Measurements from ENCODE around the gene ADARB2.
A peak's percentile ranks its signal among the peaks of the same experiment; 100 is the strongest.
"Not testable (repeated sequence)": the region's sequence is repeated elsewhere in the genome, so short reads cannot be mapped to it uniquely, and the experiment has no call there.

ADARB2 gene

GRCh38 chr10:1173091-1173490 is 564.2 kb downstream of the ADARB2 start:
- DNase-seq: no peak

DNA sequence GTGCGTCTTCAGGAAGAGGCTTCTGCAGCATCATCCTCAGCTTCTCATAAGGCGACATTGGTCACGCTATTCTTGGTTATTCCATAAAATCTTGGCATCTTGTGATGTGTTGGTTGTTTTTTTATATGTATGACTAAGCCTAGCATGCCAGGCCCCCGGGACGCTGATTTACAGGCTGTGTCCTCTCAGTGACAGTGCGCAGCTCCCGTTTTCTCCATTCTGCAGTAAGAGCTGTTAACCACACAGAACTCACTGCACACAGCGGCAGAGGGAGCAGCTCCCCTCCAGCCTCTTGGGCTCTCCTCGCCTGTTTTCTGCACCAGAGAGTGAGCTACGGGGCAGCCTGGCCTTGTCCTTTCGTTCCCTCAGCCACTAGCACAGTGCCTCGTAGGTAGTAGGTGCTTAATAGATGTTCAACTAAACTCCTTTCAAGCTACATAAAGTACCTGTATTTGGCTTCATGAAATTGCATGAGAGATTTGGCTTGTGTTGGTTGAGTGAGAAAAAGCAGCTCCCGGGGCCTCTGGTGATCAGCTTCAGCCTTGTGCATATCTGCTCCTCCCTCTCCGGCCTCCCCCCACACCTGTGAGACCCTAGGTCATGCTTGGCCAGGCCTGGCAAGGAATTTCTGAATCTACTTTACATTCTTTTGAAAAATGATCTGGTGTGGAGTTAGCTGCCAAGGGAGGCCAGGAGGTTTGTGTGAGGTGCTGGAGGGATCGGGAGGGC is 564.9 kb downstream of the ADARB2 start:
- DNase-seq: no peak

- DNase-seq: no peak
Measured at GRCh38 chr10:1171586-1171985, 565.7 kb downstream of the ADARB2 start.

DNA sequence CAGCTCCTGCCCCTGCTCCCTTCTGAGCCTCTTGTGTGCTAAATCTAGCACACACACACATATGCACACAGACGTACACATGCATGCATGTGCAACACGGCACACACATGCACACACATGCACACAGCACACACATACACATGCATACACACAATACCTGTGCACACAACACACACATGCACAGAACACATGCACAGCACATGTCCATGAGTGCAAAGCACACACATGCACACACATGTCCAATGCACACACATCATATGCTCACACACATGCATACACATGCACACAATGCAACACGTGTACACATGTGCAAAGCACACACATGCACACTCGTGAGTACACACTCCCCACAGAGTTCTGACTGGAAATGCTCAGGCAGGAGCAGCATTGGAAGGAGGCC is 566.1 kb downstream of the ADARB2 start:
- no peak for DNase-seq

DNA sequence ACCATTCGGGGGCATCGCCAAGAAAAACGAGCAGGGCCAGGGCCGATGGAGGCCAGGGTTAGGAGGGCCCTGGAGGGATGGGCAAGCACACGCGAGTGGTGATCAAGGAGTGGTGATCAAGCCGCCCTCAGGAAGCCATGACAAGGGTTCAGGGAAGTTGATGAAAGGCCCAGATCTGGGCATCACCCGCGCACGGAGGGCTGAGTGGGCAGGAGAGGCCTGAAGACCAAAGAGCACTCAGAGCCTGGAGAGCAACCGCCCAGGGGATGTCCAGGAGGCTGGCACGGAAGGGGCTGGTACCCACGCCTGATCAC is 566.5 kb downstream of the ADARB2 start:
- no peak for DNase-seq

DNA sequence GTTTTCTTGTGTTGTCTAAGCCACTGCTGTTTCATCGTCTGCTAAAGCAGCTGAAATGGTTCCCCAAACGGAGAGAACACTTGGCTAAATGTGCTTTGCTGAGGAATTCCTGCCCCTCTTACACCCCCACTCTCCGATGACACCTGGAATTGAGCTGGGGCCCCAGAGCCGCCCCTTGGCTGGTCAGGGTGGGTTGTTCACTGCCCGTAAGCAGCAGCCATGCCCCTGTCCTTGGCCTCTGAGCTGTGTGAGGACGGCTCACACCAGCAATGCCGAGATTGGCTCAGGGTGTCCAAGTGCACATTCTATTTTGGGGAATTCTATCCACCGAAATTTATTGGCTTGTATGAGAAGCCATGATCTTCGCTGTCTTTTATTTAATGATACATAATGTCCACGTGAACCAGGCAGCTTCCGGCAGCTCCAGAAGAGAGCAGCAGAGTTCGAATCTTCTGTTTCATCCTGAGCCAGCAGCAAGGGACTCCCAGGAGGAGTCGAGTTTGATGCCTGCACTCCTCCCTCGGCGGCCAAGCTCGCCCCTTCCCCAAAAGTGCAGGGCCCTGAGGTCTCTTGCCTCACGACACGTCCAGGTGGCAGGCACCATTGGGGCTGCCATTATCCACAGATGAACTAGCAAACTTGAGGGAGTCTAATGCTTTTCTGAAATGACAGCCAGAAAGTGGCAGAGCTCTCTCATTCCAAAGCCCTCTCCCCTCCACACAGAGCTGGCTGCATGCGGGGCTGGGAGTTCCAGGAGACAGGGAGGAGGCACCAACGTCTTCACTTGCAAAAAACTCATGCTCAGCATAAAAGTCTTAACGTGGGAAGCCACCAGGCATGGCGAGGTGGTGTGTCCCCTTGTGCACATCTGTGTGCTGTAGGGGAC is 567.1 kb downstream of the ADARB2 start:
- DNase-seq: no peak

GRCh38 chr10:1169186-1169885 is 568.0 kb downstream of the ADARB2 start:
- no peak for DNase-seq

DNA sequence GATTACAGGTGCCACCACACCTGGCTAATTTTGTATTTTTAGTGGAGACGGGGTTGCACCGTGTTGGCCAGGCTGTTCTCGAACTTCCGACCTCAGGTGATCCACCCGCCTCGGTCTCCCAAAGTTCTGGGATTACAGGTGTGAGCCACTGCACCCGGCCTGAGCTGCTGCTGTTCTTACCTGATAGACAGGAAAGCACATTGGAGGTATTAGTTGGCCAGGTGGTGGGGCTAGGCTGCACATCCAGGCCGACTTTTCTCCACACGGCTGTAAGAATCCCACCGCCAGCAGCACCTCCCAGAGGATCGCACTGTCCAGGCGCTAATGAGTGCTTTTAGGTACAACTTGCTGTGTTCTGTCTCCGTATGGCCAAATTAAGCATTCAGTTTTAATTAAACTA is 568.6 kb downstream of the ADARB2 start:
- DNase-seq: no peak

- DNase-seq: no peak
Measured at GRCh38 chr10:1166828-1167275, 570.5 kb downstream of the ADARB2 start.

DNA sequence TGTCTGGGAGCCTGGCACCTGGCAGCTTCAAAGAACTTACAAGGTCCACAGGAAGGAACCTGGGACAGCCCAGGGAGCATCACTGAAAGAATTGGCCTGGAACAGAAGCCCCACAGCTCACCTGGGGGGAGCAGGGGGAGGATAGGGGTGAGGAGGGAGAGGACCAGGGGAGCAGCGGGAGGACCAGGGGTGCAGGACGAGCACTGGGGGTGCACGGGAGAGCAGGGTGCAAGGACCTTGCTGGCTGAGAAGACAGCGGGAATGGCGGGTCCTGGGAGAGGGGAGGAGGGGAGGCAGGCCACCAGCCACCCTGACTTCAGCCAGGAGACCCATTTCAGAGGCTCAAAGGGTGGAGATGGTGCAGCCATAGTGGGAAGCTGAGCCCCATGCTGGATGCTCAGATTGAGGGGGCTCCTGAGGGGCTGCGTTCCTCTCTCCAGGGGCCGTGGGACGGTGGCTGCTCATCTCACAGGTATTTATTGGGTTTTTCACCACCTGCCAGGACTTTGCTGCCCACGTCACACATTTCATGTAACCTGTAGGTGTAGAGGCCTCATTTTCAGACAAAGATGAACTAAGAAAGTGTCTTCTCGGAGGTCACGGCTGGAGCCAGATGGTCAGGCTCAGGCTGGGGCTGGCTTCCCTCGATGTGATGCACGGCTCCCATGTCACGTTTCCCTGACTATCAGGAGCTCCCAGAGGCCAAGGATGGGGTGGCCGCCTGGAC is 571.1 kb downstream of the ADARB2 start:
- no peak for DNase-seq

GRCh38 chr10:1163831-1164230 is 573.5 kb downstream of the ADARB2 start:
- DNase-seq: no peak

DNA sequence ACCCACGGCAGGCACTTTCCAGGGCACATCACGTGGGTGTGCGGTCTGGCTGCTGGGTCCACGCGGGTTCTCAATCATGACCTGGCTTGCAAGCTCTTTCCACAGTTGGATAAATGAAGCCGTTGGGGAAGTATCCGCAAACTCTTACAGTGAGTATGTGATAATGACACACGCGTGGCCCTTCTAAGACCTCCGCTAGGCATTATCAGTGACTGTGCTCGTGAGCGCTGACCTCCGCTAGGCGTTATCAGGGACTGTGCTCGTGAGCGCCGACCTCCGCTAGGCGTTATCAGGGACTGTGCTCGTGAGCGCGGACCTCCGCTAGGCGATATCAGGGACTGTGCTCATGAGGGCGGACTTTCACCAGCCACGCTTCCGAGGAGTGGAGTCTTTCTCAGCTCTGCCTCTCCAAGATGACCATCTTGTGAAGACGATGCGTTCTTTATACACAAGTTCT is 574.1 kb downstream of the ADARB2 start:
- DNase-seq: no peak

DNA sequence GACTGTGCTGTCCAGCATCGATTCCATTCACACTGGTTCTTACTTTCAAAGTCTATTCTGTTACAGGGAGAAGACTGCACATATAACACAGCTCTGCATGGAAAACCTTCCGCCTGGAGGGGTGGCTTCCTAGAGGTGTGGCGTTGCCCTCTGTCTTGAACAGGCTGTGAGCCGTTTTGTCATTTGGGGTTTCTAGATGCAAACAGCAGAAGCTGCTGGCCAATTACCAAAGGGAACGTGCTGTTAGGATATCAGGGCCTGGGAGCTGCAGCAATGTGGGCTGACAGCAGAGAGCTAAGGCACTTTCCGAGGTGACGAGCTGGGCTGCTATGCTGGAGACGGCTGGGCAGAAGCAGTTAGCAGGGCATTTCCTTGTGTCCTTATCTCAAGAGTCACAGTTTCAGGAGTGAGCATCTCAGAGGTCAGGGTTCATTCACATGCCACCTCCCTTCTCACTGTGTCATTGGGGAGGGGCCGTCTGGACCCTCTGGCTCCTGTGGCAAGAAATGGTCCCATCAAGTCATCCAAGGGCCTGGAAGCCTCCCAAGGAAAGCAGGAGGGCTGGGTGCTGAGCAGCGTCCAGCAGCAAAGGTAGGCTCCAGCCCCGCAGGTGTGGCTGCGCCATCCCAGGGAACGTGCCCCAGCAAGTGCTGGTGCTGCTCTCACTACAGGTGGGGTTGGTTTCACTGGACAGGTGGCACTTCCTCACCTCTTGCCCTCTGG is 574.7 kb downstream of the ADARB2 start:
- DNase-seq: no peak

DNA sequence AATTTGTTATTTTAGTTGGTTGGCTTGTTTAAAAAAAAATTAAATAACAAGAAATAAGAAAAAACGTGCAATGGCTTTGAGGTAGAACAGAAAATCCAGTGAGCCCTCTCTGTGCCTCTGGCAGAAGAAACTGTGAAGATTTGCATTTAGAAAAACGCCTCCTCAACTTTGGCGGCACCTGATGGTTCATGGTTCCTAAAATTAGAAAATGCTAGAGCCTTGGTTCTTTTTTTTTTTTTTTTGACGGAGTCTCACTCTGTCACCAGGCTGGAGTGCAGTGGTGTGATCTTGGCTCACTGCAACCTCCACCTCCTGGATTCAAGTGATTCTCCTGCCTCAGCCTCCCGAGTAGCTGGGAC is 576.0 kb downstream of the ADARB2 start:
- DNase-seq: not testable (repeated sequence)

DNA sequence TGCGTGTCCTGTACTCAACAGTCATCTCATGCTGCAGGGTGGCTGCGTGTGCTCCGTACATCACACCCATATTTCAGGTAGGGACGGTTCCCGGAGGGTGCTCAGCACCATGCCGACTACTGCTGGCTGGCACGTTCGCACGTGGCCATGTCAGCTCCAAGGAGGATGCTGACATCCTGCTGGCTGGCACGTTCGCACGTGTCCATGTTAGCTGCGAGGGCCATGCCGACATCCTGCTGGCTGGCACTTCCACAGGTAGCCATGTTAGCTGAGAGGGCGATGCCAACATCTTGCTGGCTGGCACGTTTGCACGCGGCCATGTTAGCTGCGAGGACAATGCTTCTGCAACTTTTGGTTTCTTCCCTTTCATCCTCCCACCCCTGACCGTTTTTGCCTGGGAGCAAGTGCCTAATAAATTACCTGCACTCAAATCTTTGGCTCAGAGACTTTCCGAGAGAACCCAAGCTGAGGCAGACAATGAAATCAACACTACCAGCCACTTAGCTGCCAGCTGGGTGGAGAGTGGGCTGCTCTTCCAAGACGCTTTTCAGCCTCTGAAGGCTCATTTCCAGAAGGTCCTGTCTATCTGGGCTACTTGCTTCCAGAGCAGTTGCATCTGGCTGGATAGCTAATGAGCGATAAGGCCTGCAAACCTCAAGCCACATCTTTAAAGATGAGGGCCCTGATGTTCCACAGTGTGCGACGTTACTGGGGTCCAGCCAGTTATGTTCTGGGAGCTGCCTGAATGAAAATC is 576.6 kb downstream of the ADARB2 start:
- DNase-seq: no peak

DNA sequence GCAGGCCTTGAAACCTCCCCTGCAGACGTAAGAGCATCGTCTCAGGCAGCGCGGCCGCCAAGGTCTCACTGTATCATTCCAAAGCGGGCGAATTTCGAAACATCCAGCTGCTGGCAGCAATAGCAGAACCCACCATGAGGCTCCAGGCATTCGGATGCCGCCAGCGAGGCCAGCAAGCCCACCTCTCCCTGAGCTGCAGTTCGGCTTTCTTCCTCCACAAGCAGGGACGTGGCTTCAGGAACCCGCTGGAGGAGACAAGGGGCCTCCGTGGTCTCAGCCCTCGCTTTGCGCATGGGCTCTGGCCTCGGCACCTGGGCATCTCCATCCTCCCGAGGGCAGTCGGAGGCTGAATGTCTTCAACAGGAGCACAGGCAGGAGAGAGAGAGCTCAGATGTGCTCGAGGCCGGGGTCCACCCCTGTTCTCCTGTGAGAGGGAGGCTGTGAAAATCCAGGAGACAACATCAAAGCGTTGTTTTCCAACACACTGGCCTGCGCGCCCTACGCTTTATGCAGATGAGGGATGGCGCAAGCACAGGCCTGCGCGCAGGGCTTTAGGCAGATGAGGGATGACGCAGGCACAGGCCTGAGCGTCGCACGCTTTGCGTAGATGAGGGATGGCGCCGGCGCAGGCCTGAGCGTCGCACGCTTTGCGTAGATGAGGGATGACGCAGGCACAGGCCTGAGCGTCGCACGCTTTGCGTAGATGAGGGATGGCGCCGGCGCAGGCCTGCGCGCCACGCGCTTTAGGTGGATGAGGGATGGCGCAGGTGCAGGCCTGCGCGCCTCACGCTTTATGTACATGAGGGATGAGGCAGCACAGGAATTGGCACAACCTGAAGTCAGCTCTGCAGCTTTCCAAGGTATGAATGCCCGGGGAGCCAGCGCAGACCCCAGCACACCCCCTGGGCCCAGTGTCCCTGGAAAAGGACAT is 577.9 kb downstream of the ADARB2 start:
- peak in 1 of 2 experiments; percentile 6 for DNase-seq

GRCh38 chr10:1158536-1158935 is 578.8 kb downstream of the ADARB2 start:
- not testable (repeated sequence) for DNase-seq

DNA sequence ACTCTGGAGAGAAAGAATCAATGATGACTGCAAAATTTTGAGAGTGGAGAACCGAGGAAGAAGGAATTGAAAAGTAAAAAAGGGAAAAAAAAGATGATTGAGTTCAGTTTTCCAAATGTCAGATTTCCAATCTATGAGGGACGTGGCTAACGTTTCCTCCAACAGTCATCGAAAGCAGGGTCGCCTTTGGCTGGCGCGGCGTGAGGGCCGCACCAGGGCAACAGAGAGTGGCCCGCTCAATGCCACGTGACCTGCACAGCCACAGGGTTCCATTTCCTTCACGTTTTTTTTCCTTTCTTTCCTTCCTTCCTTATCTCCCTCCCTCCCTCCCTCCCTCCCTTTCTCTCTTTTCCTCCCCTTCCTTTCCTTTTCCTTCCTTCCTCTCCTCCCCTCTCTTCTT is 579.3 kb downstream of the ADARB2 start:
- DNase-seq: no peak

DNA sequence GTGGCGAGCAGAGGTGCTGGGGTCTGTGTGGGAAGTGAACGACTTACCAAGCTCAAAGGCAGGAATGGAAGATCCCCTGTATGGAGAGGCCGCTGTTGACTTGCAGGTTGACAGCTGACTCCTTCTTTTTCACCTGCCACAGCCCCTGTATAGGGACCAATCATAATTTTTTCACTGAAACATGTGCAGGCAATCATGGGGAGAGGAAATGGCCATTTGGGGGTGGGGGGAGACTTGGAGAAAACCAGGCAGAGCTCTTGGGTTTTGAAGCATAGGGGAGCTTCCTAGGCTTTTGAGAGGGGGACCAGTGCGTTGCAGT is 579.8 kb downstream of the ADARB2 start:
- DNase-seq: no peak

- no peak for DNase-seq
Measured at GRCh38 chr10:1156921-1157614, 580.3 kb downstream of the ADARB2 start.

All from activated T-cell treated with anti-CD3 and anti-CD28 coated beads, Interleukin-2, amount 50 U/mL, for 48 hours (primary cell).